Liver (tissue), 9 donors: ENCODE data around the gene ST6GALNAC5. TPM values are rescaled to one million over a fixed set of nuclear protein-coding genes. Genes with fewer than 3 reads are reported as not detected.

Experiments
- DNase-seq: peaks from one replicate; pipeline ENCODE4 v3.0.0-alpha.2; 2017; ENCODE audit warnings: low spot score
- H3K27ac ChIP-seq, 2 donors: one replicate each; pipeline ENCODE4 v1.7.0; 2013; ENCODE audit warnings: inconsistent platforms in 2 of 2, low read length in 2 of 2, control low read depth in 1 of 2, low read depth in 1 of 2, mild to moderate bottlenecking in 1 of 2
- H3K27me3 ChIP-seq, 4 donors: one replicate each; pipeline versions ENCODE4 v1.6.1 to v1.7.0; 2013; ENCODE audit warnings: low read length in 3 of 4, inconsistent platforms in 1 of 4, mild to moderate bottlenecking in 1 of 4, moderate library complexity in 1 of 4; ENCODE audit not compliant: control insufficient read depth in 4 of 4, insufficient read depth in 4 of 4
- H3K36me3 ChIP-seq, 4 donors: one replicate each; pipeline versions ENCODE4 v1.6.1 to v1.7.0; 2013; ENCODE audit warnings: low read length in 3 of 4, mild to moderate bottlenecking in 3 of 4, low read depth in 1 of 4, moderate library complexity in 1 of 4; ENCODE audit not compliant: control insufficient read depth in 4 of 4, insufficient read depth in 3 of 4
- H3K4me1 ChIP-seq, 4 donors: one replicate each; pipeline versions ENCODE4 v1.6.1 to v1.7.0; 2013; ENCODE audit warnings: low read length in 3 of 4, mild to moderate bottlenecking in 3 of 4, moderate library complexity in 1 of 4; ENCODE audit not compliant: control insufficient read depth in 4 of 4, insufficient read depth in 4 of 4
- H3K4me3 ChIP-seq, 3 donors: one replicate each; pipeline versions ENCODE4 v1.6.1 to v1.7.0; 2013; ENCODE audit warnings: low read length in 3 of 3, control low read depth in 1 of 3, low read depth in 1 of 3, mild to moderate bottlenecking in 1 of 3
- H3K9ac ChIP-seq, 2 donors: one replicate each; pipeline ENCODE4 v1.7.0; 2013; ENCODE audit warnings: low read length in 2 of 2, mild to moderate bottlenecking in 2 of 2, moderate library complexity in 2 of 2, control low read depth in 1 of 2, low read depth in 1 of 2
- H3K9me3 ChIP-seq, 4 donors: one replicate each; pipeline versions ENCODE4 v1.6.1 to v1.7.0; 2013; ENCODE audit warnings: low read length in 3 of 4; ENCODE audit not compliant: control insufficient read depth in 4 of 4
- EGR1 ChIP-seq, 2 donors: IDR thresholded peaks; 2 replicates each; pipeline ENCODE4 v1.6.1; 2016 to 2018; ENCODE audit warnings: antibody characterized with exemption in 2 of 2, low read depth in 2 of 2
- FOXA1 ChIP-seq: IDR thresholded peaks from 2 replicates; pipeline ENCODE4 v1.6.1; 2016; ENCODE audit warnings: antibody characterized with exemption
- FOXA2 ChIP-seq: IDR thresholded peaks from 2 replicates; pipeline ENCODE4 v1.6.1; 2016; ENCODE audit warnings: antibody characterized with exemption
- GABPA ChIP-seq, 2 donors: IDR thresholded peaks in 1 of 2; conservative IDR thresholded peaks in 1 of 2; 2 replicates each; pipeline ENCODE4 v1.6.1; 2016; ENCODE audit warnings: antibody characterized with exemption in 2 of 2, mild to moderate bottlenecking in 1 of 2, moderate library complexity in 1 of 2
- HNF4A ChIP-seq, 2 donors: conservative IDR thresholded peaks; 2 replicates each; pipeline ENCODE4 v1.6.1; 2016; ENCODE audit warnings: antibody characterized with exemption in 2 of 2, mild to moderate bottlenecking in 2 of 2
- HNF4G ChIP-seq: IDR thresholded peaks from 2 replicates; pipeline ENCODE4 v1.6.1; 2016; ENCODE audit warnings: antibody characterized with exemption
- JUND ChIP-seq, 2 donors: IDR thresholded peaks; 2 replicates each; pipeline ENCODE4 v1.6.1; 2016; ENCODE audit warnings: antibody characterized with exemption in 2 of 2
- NR2F2 ChIP-seq: IDR thresholded peaks from 2 replicates; pipeline ENCODE4 v1.6.1; 2016; ENCODE audit warnings: antibody characterized with exemption
- RAD21 ChIP-seq, 2 donors: IDR thresholded peaks; 2 replicates each; pipeline ENCODE4 v1.6.1; 2016; ENCODE audit warnings: antibody characterized with exemption in 2 of 2, mild to moderate bottlenecking in 2 of 2
- RXRA ChIP-seq, 2 donors: IDR thresholded peaks; 2 replicates each; pipeline ENCODE4 v1.6.1; 2017 to 2018; ENCODE audit warnings: antibody characterized with exemption in 2 of 2, mild to moderate bottlenecking in 1 of 2
- SP1 ChIP-seq: IDR thresholded peaks from 2 replicates; pipeline ENCODE4 v1.6.1; 2018; ENCODE audit warnings: antibody characterized with exemption, mild to moderate bottlenecking
- TAF1 ChIP-seq: conservative IDR thresholded peaks from 2 replicates; pipeline ENCODE4 v1.6.1; 2016; ENCODE audit warnings: antibody characterized with exemption, mild to moderate bottlenecking
- YY1 ChIP-seq: IDR thresholded peaks from 2 replicates; pipeline ENCODE4 v1.6.1; 2016; ENCODE audit warnings: antibody characterized with exemption, mild to moderate bottlenecking
- WGBS: extraction: QIAGEN DNeasy Blood & Tissue Kit; methylation state at CpG from one replicate; pipeline ENCODE4 v1.1.7; 2013; 5-methylcytosine and 5-hydroxymethylcytosine counted together
- polyA plus RNA-seq, 2 donors: library from polyadenylated mRNA; stranded (reverse) in 1 of 2; unstranded in 1 of 2; fragments of 200-250 nt in 1 of 2; fragments of >200 nt in 1 of 2; fragmentation: Nextera tagmentation in 1 of 2; extraction: Ambion mirVana in 1 of 2; gene quantifications; one replicate each; pipeline versions ENCODE4 v1.2.1 to v1.2.3, GENCODE V29; 2013 to 2015
- total RNA-seq, 2 donors: library from RNA; depleted of rRNA; stranded (reverse); fragments of >200 nt; gene quantifications; one replicate each; pipeline ENCODE4 v1.2.3, GENCODE V29; 2014
- TF ChIP-seq, protein P1 (sequence below): IDR thresholded peaks from 2 replicates; pipeline ENCODE4 v1.6.1; 2016; ENCODE audit warnings: antibody characterized with exemption
- TF ChIP-seq, protein P2 (sequence below): IDR thresholded peaks from 2 replicates; pipeline ENCODE4 v1.6.1; 2016; ENCODE audit warnings: antibody characterized with exemption
- TF ChIP-seq, protein P3 (sequence below): IDR thresholded peaks from 2 replicates; pipeline ENCODE4 v1.6.1; 2016; ENCODE audit warnings: antibody characterized with exemption
- TF ChIP-seq, protein P4 (sequence below): fragments of 150-350 bp; IDR thresholded peaks from 2 replicates; pipeline ENCODE4 v1.5.1; 2017; ENCODE audit warnings: improper control_type of control experiment, low read depth, low read length; ENCODE audit not compliant: missing input control
- TF ChIP-seq, protein P5 (sequence below): IDR thresholded peaks from 2 replicates; pipeline ENCODE4 v1.6.1; 2016; ENCODE audit warnings: antibody characterized with exemption, mild to moderate bottlenecking
- donor health status: healthy.
- donor health status: healthy.
- donor health status: healthy.
- donor health status: healthy.
- donor health status: healthy.

ST6GALNAC5 gene
- total and polyA plus RNA-seq, 4 donors: 0.09 to 0.17 TPM; not detected in 2

DNA sequence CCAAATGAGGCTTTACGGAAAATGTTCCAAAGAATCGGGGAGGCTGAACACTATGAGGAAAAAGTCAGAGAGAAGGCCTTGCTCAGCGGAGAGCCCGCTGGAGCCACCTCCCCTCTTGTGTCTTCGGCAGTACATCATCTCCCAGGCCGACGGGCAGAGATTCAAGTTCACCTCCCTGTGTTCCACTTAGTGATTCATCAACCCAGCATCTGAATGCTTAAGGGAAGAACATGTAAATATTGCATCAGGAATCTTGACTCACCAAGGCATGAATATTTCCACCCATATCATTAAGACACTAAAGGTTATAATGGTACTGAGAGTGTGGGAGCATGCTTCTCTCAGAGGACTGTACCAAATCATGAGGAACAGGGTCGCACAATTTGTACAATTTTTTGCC lies 172.5 kb downstream of the ST6GALNAC5 start:
- Histone ChIP-seq H3K4me1 (no peaks in the 10 kb centered on the region), H3K9ac (no peak overlapping the region), H3K9me3 (no peaks in the 10 kb centered on the region), H3K36me3 (no peaks in the 10 kb centered on the region), H3K27me3 (no peaks in the 10 kb centered on the region), H3K4me3 (no peak overlapping the region), H3K27ac (no peak overlapping the region)
- no peak for TF ChIP-seq FOXA2
- TF ChIP-seq JUND (IDR thresholded peaks at IDR 0.05): no peak
- TF ChIP-seq FOXA1: no peak
- TF ChIP-seq, protein P1, sequence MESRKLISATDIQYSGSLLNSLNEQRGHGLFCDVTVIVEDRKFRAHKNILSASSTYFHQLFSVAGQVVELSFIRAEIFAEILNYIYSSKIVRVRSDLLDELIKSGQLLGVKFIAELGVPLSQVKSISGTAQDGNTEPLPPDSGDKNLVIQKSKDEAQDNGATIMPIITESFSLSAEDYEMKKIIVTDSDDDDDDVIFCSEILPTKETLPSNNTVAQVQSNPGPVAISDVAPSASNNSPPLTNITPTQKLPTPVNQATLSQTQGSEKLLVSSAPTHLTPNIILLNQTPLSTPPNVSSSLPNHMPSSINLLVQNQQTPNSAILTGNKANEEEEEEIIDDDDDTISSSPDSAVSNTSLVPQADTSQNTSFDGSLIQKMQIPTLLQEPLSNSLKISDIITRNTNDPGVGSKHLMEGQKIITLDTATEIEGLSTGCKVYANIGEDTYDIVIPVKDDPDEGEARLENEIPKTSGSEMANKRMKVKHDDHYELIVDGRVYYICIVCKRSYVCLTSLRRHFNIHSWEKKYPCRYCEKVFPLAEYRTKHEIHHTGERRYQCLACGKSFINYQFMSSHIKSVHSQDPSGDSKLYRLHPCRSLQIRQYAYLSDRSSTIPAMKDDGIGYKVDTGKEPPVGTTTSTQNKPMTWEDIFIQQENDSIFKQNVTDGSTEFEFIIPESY: no peak
- no peak for TF ChIP-seq SP1
- TF ChIP-seq, protein P2, sequence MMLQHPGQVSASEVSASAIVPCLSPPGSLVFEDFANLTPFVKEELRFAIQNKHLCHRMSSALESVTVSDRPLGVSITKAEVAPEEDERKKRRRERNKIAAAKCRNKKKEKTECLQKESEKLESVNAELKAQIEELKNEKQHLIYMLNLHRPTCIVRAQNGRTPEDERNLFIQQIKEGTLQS: no peak
- TF ChIP-seq, protein P3, sequence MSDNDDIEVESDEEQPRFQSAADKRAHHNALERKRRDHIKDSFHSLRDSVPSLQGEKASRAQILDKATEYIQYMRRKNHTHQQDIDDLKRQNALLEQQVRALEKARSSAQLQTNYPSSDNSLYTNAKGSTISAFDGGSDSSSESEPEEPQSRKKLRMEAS: no peak
- no peak for TF ChIP-seq HNF4A (conservative IDR thresholded peaks at IDR 0.05)
- TF ChIP-seq EGR1 (IDR thresholded peaks at IDR 0.05; ENCODE audit: low read depth in 2 of 2): no peak
- TF ChIP-seq TAF1: no peak
- TF ChIP-seq HNF4G: no peak
- no peak for DNase-seq
- 83% methylated on average over 8 of the region's 8 CpGs for WGBS

DNA sequence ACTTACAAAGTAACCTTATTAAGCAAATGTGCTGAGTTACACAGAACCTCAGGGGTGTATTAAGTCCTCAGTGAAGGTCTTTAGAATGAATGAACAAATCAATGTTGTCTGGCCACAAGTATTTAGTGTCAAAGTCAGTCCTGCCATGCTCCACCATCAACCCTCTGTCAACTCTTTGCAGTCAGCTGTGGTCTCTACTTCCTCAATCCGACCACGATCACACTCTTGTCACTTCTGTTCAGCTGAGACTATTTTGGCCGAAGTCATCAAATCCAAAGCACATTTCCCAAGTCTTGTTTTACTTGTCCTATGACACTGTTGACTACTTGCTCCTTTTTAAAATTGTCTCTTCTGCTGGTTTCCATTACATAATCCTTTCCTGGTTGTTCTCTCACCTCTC lies 173.5 kb downstream of the ST6GALNAC5 start:
- no peak for DNase-seq
- TF ChIP-seq, protein P2: no peak
- TF ChIP-seq JUND (IDR thresholded peaks at IDR 0.05) (no peak), RAD21 (IDR thresholded peaks at IDR 0.05) (no peak), EGR1 (IDR thresholded peaks at IDR 0.05; ENCODE audit: low read depth in 2 of 2) (no peak), NR2F2 (no peak), FOXA2 (no peak), HNF4G (no peak), FOXA1 (no peak), RXRA (IDR thresholded peaks at IDR 0.05) (no peak), HNF4A (conservative IDR thresholded peaks at IDR 0.05) (no peak), YY1 (no peak), SP1 (no peak), GABPA (IDR thresholded peaks at IDR 0.05 in 1 of 2, conservative IDR thresholded peaks at IDR 0.05 in 1 of 2) (no peak), TAF1 (no peak)
- TF ChIP-seq, protein P4, sequence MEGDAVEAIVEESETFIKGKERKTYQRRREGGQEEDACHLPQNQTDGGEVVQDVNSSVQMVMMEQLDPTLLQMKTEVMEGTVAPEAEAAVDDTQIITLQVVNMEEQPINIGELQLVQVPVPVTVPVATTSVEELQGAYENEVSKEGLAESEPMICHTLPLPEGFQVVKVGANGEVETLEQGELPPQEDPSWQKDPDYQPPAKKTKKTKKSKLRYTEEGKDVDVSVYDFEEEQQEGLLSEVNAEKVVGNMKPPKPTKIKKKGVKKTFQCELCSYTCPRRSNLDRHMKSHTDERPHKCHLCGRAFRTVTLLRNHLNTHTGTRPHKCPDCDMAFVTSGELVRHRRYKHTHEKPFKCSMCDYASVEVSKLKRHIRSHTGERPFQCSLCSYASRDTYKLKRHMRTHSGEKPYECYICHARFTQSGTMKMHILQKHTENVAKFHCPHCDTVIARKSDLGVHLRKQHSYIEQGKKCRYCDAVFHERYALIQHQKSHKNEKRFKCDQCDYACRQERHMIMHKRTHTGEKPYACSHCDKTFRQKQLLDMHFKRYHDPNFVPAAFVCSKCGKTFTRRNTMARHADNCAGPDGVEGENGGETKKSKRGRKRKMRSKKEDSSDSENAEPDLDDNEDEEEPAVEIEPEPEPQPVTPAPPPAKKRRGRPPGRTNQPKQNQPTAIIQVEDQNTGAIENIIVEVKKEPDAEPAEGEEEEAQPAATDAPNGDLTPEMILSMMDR: no peak
- TF ChIP-seq, protein P5, sequence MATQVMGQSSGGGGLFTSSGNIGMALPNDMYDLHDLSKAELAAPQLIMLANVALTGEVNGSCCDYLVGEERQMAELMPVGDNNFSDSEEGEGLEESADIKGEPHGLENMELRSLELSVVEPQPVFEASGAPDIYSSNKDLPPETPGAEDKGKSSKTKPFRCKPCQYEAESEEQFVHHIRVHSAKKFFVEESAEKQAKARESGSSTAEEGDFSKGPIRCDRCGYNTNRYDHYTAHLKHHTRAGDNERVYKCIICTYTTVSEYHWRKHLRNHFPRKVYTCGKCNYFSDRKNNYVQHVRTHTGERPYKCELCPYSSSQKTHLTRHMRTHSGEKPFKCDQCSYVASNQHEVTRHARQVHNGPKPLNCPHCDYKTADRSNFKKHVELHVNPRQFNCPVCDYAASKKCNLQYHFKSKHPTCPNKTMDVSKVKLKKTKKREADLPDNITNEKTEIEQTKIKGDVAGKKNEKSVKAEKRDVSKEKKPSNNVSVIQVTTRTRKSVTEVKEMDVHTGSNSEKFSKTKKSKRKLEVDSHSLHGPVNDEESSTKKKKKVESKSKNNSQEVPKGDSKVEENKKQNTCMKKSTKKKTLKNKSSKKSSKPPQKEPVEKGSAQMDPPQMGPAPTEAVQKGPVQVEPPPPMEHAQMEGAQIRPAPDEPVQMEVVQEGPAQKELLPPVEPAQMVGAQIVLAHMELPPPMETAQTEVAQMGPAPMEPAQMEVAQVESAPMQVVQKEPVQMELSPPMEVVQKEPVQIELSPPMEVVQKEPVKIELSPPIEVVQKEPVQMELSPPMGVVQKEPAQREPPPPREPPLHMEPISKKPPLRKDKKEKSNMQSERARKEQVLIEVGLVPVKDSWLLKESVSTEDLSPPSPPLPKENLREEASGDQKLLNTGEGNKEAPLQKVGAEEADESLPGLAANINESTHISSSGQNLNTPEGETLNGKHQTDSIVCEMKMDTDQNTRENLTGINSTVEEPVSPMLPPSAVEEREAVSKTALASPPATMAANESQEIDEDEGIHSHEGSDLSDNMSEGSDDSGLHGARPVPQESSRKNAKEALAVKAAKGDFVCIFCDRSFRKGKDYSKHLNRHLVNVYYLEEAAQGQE: no peak
- TF ChIP-seq, protein P3: no peak
- TF ChIP-seq, protein P1: no peak
- H3K4me3 ChIP-seq: no peak overlapping the region
- H3K9me3 ChIP-seq: no peaks in the 10 kb centered on the region
- H3K36me3 ChIP-seq: no peaks in the 10 kb centered on the region
- no peak overlapping the region for H3K27ac ChIP-seq
- no peak overlapping the region for H3K9ac ChIP-seq
- no peaks in the 10 kb centered on the region for H3K4me1 ChIP-seq
- H3K27me3 ChIP-seq: no peaks in the 10 kb centered on the region
- WGBS: 76% methylated on average over 3 of the region's 3 CpGs
